Measurements from ENCODE around the gene ATP13A4.

The ATP13A4 gene

DNA sequence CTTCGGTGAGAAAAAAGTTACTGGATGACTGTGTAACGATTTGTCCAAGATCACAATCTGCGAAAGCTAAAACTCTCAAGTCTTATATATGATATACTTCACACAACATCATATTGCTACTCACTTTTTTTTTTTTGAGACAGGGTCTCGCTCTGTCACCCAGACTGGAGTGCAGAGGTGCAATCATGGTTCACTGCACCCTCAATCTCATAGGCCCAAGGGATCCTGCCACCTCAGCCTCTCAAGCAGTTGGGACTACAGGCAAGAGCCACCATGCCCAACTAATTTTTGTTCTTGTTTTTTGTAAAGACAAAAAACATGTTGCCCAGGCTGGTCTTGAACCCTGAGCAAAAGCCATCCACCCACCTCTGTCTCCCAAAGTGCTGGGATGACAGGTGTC is 5.4 kb upstream of the ATP13A4 start:
- no peak for DNase-seq (ENCODE audit: low read depth)
- H3K4me3 ChIP-seq (ENCODE audit: low read length) = no peak overlapping the region
- TF ChIP-seq, protein P1, sequence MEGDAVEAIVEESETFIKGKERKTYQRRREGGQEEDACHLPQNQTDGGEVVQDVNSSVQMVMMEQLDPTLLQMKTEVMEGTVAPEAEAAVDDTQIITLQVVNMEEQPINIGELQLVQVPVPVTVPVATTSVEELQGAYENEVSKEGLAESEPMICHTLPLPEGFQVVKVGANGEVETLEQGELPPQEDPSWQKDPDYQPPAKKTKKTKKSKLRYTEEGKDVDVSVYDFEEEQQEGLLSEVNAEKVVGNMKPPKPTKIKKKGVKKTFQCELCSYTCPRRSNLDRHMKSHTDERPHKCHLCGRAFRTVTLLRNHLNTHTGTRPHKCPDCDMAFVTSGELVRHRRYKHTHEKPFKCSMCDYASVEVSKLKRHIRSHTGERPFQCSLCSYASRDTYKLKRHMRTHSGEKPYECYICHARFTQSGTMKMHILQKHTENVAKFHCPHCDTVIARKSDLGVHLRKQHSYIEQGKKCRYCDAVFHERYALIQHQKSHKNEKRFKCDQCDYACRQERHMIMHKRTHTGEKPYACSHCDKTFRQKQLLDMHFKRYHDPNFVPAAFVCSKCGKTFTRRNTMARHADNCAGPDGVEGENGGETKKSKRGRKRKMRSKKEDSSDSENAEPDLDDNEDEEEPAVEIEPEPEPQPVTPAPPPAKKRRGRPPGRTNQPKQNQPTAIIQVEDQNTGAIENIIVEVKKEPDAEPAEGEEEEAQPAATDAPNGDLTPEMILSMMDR (conservative IDR thresholded peaks at IDR 0.05; ENCODE audit: low read length) = no peak

DNA sequence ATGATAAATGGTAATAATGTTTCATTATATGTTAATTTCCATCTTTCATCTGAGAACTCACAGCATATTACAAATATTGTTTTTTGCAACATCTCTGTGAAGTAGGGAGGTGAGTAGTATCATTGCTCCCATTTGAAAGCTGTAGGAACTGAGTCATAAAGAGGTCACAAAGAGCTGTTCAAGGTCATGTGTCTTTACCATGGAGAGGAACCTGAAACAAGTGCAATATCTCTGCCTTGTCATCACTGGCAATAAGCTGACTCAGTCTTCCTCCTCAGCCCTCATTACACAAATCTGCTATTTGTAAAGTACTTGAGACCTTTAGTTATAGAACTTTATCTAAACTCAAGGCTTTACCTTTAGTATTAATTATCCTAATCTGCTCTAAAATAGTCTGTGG is 4.4 kb upstream of the ATP13A4 start:
- no peak overlapping the region for H3K4me3 ChIP-seq (ENCODE audit: low read length)
- DNase-seq (ENCODE audit: low read depth) = no peak
- TF ChIP-seq, protein P1 (conservative IDR thresholded peaks at IDR 0.05; ENCODE audit: low read length) = no peak

DNA sequence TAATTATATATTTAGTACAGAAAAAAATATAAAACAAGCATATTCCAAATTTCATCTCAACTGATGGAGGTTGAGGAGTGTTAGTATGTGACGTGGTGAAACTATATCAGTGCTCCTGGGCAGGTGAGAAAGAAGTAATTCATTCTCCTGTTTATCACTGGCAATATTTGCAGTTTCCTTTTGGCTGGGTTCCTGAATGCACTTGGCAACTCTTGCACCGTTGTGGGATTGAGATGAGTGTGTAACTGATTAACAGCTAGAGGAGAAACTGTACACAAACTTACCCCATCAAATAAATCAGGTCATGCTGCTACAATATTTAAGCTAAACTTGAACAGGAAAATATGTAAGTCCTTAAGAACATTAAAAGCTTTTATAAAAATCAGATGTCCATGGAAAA is 2.1 kb upstream of the ATP13A4 start:
- no peak overlapping the region for H3K4me3 ChIP-seq (ENCODE audit: low read length)
- no peak for DNase-seq (ENCODE audit: low read depth)
- TF ChIP-seq, protein P1 (conservative IDR thresholded peaks at IDR 0.05; ENCODE audit: low read length) = no peak

DNA sequence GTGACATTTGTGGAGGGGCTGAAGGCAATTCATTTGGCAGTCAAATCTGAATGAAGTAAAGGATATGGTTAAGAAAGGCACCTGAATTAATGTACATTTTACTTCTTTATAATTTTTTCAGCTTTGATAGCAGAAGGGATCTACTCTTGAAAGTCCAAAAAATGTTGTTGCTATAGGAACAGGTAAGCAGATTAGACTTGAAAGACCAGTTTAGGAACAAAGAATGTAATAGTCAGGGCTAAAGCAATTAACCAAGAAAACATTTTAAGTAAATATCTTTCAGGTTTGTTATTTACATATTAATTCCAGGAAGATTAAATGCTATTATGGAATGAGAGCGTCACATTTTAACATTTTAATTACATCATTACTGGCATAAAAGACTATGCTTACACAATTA is 1.1 kb downstream of the ATP13A4 start:
- TF ChIP-seq, protein P1 (conservative IDR thresholded peaks at IDR 0.05; ENCODE audit: low read length) = no peak
- DNase-seq (ENCODE audit: low read depth) = no peak

DNA sequence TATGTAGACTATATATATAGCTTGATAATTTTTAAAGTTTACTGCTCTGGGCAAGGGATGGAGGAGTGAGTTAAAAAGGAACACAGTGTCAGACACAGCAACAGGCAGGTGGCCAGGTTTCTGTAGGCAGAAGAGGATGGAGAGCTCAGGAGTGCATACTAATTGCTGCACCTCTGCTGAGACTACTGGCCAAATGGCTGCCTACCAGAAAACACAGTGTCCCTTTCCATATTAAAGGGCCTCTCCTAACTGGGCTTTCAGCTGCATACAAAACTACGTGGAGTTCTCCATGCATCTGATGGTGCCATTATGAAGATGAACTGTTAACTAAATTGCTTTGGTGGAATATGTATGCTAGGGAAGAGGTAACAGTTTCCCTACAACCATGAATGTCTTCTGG is 1.8 kb downstream of the ATP13A4 start:
- no peak overlapping the region for H3K4me3 ChIP-seq (ENCODE audit: low read length)
- DNase-seq (ENCODE audit: low read depth) = no peak
- TF ChIP-seq, protein P1 (conservative IDR thresholded peaks at IDR 0.05; ENCODE audit: low read length) = no peak

More for the DNA sequence above, 1.1 kb downstream of the ATP13A4 start:
- no peak overlapping the region for H3K4me3 ChIP-seq (ENCODE audit: low read length)

DNA sequence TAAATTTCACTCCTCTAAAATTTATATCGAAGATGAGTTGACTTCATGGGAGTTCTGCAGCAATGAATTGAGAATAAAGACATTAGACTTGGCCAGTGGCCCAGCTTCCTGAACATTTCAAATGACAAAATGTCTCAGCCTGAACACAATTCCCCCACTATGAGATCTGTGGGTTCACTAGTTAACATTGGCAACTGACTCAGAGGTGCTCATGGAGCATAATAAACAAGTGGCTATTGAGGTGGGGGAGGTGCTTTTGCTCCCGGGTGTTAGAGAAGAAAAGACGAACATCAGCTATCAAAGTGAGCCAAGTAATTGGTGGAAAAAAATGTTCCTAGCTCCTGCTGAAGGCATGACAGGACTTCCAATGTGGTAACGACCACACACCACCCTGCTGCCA is 6.3 kb downstream of the ATP13A4 start:
- DNase-seq (ENCODE audit: low read depth) = no peak
- TF ChIP-seq, protein P1 (conservative IDR thresholded peaks at IDR 0.05; ENCODE audit: low read length) = no peak
- no peak overlapping the region for H3K4me3 ChIP-seq (ENCODE audit: low read length)

DNA sequence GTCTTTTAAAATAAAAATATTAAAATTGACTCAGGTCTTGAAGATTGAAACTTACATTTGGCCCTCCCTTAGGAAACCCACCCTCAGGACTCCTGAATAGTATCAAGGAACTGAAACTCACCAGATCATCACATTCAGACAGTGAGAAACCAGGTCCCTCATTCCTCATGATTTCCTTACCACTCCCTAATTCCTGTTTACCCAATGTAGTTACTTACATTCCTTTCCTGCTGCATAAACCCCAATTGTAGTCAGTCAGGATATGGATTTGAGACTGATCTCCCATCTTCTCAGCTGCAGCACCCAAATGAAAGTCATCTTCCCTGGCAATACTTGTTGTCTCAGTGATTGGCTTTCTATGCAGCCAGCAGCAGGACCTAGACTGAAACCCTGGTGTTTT is 8.6 kb downstream of the ATP13A4 start:
- TF ChIP-seq, protein P1 (conservative IDR thresholded peaks at IDR 0.05; ENCODE audit: low read length) = no peak
- no peak overlapping the region for H3K4me3 ChIP-seq (ENCODE audit: low read length)
- no peak for DNase-seq (ENCODE audit: low read depth)

All from AG10803 (cell line).